PC-3 (cell line): ENCODE results near the gene ONECUT3.

ENCODE experiments used
- CTCF ChIP-seq: fragments of 300-600 bp; sonication (generic); conservative IDR thresholded peaks from 2 replicates; pipeline ENCODE4 v1.5.1; 2017; ENCODE audit warnings: antibody characterized with exemption, low read depth, mild to moderate bottlenecking, low read length
- EZH2 ChIP-seq: fragments of 300-600 bp; sonication (generic); IDR thresholded peaks from one replicate; pipeline ENCODE4 v1.6.1; 2017; ENCODE audit warnings: antibody characterized with exemption, mild to moderate bottlenecking, low read length; ENCODE audit not compliant: unreplicated experiment

- TF ChIP-seq CTCF (no peak), EZH2 (no peak)
Measured at GRCh38 chr19:1796395-1797142, 43.3 kb downstream of the ONECUT3 start.
